GM12878 (cell line): ENCODE data around the gene MSL3. TPM values are rescaled to one million over a fixed set of nuclear protein-coding genes. Genes with fewer than 3 reads are reported as not detected.

Experiments used
- ATAC-seq: fragments of 200-7000 bp; cut with Tn5 transposase; 3 replicates; pipeline ENCODE4 v1.9.1; 2020; ENCODE audit warnings: mild to moderate bottlenecking, moderate library complexity
- BruUV-seq: library from RNA; stranded (reverse); fragments of 400-500 nt; replicated peaks from 2 replicates; lab custom pipeline; 2021; lab: Mats Ljungman, UMichigan
- CTCF ChIA-PET: fragments of 300-600 bp; sonication (Branson Sonifier 250); formaldehyde crosslinking; extraction: SDS; loops from one replicate; lab custom pipeline; 2021; ENCODE audit warnings: inconsistent platforms; lab: Yijun Ruan, JAX
- POLR2A ChIA-PET: fragments of 350-600 bp; formaldehyde crosslinking; extraction: SDS; loops from one replicate; lab custom pipeline; 2021; ENCODE audit warnings: inconsistent platforms; lab: Charles Lee
- RAD21 ChIA-PET: fragments of 300-600 bp; sonication (Branson Sonifier 250); formaldehyde crosslinking; loops from one replicate; lab custom pipeline; 2023; ENCODE audit warnings: antibody characterized with exemption; ENCODE audit not compliant: unreplicated experiment; lab: Charles Lee
- SMC1A ChIA-PET: fragments of 300-600 bp; sonication (Branson Sonifier 250); formaldehyde crosslinking; loops from one replicate; lab custom pipeline; 2023; ENCODE audit not compliant: unreplicated experiment, uncharacterized antibody; lab: Charles Lee
- DNase-seq: peaks from one replicate; pipeline ENCODE4 v3.0.0-alpha.2; 2011; ENCODE audit warnings: low read depth, low spot score
- FAIRE-seq: peaks from 3 replicates; lab custom pipeline; 2011; peaks lifted over from hg19 to GRCh38; lab: Jason Lieb, UNC
- H2AFZ ChIP-seq: 2 replicates; pipeline ENCODE4 v1.6.0; 2011; ENCODE audit warnings: low read depth, low read length, control low read depth; ENCODE audit not compliant: control insufficient read depth
- H3K27ac ChIP-seq: 2 replicates; pipeline ENCODE4 v1.5.1; 2011; ENCODE audit warnings: control low read depth; ENCODE audit not compliant: control insufficient read depth, insufficient read depth
- H3K27me3 ChIP-seq, 2 experiments: replicated peaks in 1 of 2; 2 replicates each; pipeline versions ENCODE4 v1.6.0 to v1.6.1; 2011; ENCODE audit warnings: low read length in 1 of 2; ENCODE audit not compliant: control insufficient read depth in 2 of 2, insufficient read depth in 2 of 2
- H3K36me3 ChIP-seq, 2 experiments: 2 replicates each; pipeline ENCODE4 v1.5.1; 2011; ENCODE audit warnings: low read length in 1 of 2; ENCODE audit not compliant: control insufficient read depth in 2 of 2, insufficient read depth in 2 of 2
- H3K4me1 ChIP-seq: 2 replicates; pipeline ENCODE4 v1.6.1; 2011; ENCODE audit warnings: mild to moderate bottlenecking, low read length, moderate library complexity, mixed read lengths; ENCODE audit not compliant: control insufficient read depth, insufficient read depth
- H3K4me2 ChIP-seq: 2 replicates; pipeline ENCODE4 v1.6.0; 2011; ENCODE audit warnings: control low read depth; ENCODE audit not compliant: control insufficient read depth, insufficient read depth
- H3K4me3 ChIP-seq: fragments of 200-600 bp; sonication (generic); 2 replicates; pipeline ENCODE4 v1.5.1; 2016
- H3K79me2 ChIP-seq: 2 replicates; pipeline ENCODE4 v1.6.0; 2011; ENCODE audit warnings: low read length; ENCODE audit not compliant: control insufficient read depth, insufficient read depth
- H3K9ac ChIP-seq: 2 replicates; pipeline ENCODE4 v1.8.0; 2011; ENCODE audit warnings: low read length, control low read depth, mixed read lengths; ENCODE audit not compliant: control insufficient read depth, insufficient read depth
- H3K9me3 ChIP-seq: replicated peaks from 3 replicates; pipeline ENCODE4 v1.5.1; 2011; ENCODE audit warnings: mild to moderate bottlenecking, low read length; ENCODE audit not compliant: control insufficient read depth, insufficient read depth
- H4K20me1 ChIP-seq: 2 replicates; pipeline ENCODE4 v1.6.0; 2011; ENCODE audit not compliant: control insufficient read depth, insufficient read depth
- E4F1 ChIP-seq: fragments of 450-650 bp; IDR thresholded peaks from 2 replicates; pipeline ENCODE4 v1.6.1; 2018; ENCODE audit warnings: borderline replicate concordance, mild to moderate bottlenecking; ENCODE audit not compliant: partially characterized antibody
- HDGF ChIP-seq: fragments of 450-650 bp; IDR thresholded peaks from 2 replicates; pipeline ENCODE4 v1.6.1; 2016; ENCODE audit warnings: antibody characterized with exemption
- MAX ChIP-seq: IDR thresholded peaks from 2 replicates; pipeline ENCODE4 v1.6.1; 2012; ENCODE audit warnings: low read depth, low read length, improper control_type of control experiment
- NRF1 ChIP-seq: conservative IDR thresholded peaks from 2 replicates; pipeline ENCODE4 v1.6.1; 2011; ENCODE audit warnings: mild to moderate bottlenecking, low read depth, low read length, improper control_type of control experiment
- RAD21 ChIP-seq: IDR thresholded peaks from 2 replicates; pipeline ENCODE4 v1.6.1; 2011; ENCODE audit warnings: mild to moderate bottlenecking, low read depth, low read length, moderate library complexity; ENCODE audit not compliant: insufficient read depth
- RBBP5 ChIP-seq: fragments of 200-600 bp; sonication (generic); conservative IDR thresholded peaks from 2 replicates; pipeline ENCODE4 v1.6.1; 2016
- SMAD1 ChIP-seq: fragments of 450-650 bp; IDR thresholded peaks from 2 replicates; pipeline ENCODE4 v1.6.1; 2018; ENCODE audit warnings: mild to moderate bottlenecking, low read depth; ENCODE audit not compliant: partially characterized antibody
- STAT1 ChIP-seq: fragments of 450-650 bp; conservative IDR thresholded peaks from 2 replicates; pipeline ENCODE4 v1.6.1; 2014; ENCODE audit warnings: antibody characterized with exemption, mild to moderate bottlenecking
- STAT3 ChIP-seq: IDR thresholded peaks from 2 replicates; pipeline ENCODE4 v1.6.1; 2011; ENCODE audit warnings: low read depth, low read length, improper control_type of control experiment
- TCF3 ChIP-seq: IDR thresholded peaks from 2 replicates; pipeline ENCODE4 v1.6.1; 2012; ENCODE audit warnings: low read depth, mild to moderate bottlenecking, low read length, borderline replicate concordance; ENCODE audit not compliant: insufficient read depth
- WRNIP1 ChIP-seq: IDR thresholded peaks from 2 replicates; pipeline ENCODE4 v1.6.1; 2011; ENCODE audit warnings: low read depth, low read length, improper control_type of control experiment, borderline replicate concordance
- ZBTB40 ChIP-seq: fragments of 450-650 bp; IDR thresholded peaks from 2 replicates; pipeline ENCODE4 v1.6.1; 2016; ENCODE audit warnings: mild to moderate bottlenecking, moderate library complexity, borderline replicate concordance
- ZNF24 ChIP-seq: fragments of 450-650 bp; IDR thresholded peaks from 2 replicates; pipeline ENCODE4 v1.6.1; 2017; ENCODE audit warnings: antibody characterized with exemption, mild to moderate bottlenecking
- ZNF274 ChIP-seq: IDR thresholded peaks from one replicate; pipeline ENCODE4 v1.8.0; 2011; ENCODE audit not compliant: insufficient read length, insufficient read depth
- WGBS: methylation state at CpG from one replicate; pipeline ENCODE4 v1.1.6; 2016; ENCODE audit warnings: low lambda C conversion rate; ENCODE audit not compliant: insufficient replicate concordance, insufficient coverage; ENCODE audit errors: missing lambda C conversion rate; 5-methylcytosine and 5-hydroxymethylcytosine counted together
- in situ Hi-C: fragments of 300-500 bp; cut with MboI; formaldehyde crosslinking; loops from 9 replicates; pipeline ENCODE4 v1.14.3; 2018; ENCODE audit warnings: mixed read lengths
- intact Hi-C: fragments of 100-400 bp; cut with micrococcal nuclease; formaldehyde crosslinking; loops from one replicate; pipeline ENCODE4 v1.14.2; 2022; ENCODE audit not compliant: unreplicated experiment
- polyA plus RNA-seq, 11 experiments: library from polyadenylated mRNA; depleted of rRNA in 4 of 11; unstranded in 6 of 11; stranded (reverse) in 5 of 11; fragments of >200 nt; fragmentation: Nextera tagmentation in 4 of 11; fragmentation: Illumina TruSeq in 1 of 11; extraction: Ambion mirVana in 4 of 11; extraction: Trizol in 1 of 11; gene quantifications; 1 replicate in 1 of 11; 2 replicates in 10 of 11; pipeline versions ENCODE4 v1.2.1 to v1.2.3, GENCODE V29; 2011 to 2016; ENCODE audit warnings: inconsistent platforms in 2 of 11, missing spikeins in 2 of 11, low read depth in 1 of 11
- total RNA-seq, 4 experiments: library from RNA; depleted of rRNA in 3 of 4; stranded (reverse); fragments of >200 nt in 3 of 4; fragmentation: Illumina TruSeq in 1 of 4; extraction: Trizol in 1 of 4; gene quantifications; 2 replicates each; pipeline versions ENCODE4 v1.2.1 to v1.2.3, GENCODE V29; 2013 to 2021
- TF ChIP-seq, protein P1 (sequence below): IDR thresholded peaks from 2 replicates; pipeline ENCODE4 v1.6.1; 2012; ENCODE audit warnings: low read length, inconsistent platforms

Gene MSL3
- total and polyA plus RNA-seq, 10 of the 15 experiments (the other 5 are each of a cell fraction or from before 2014, with no cell fraction given), result 28.4 to 438 (median 40.7) TPM

DNA sequence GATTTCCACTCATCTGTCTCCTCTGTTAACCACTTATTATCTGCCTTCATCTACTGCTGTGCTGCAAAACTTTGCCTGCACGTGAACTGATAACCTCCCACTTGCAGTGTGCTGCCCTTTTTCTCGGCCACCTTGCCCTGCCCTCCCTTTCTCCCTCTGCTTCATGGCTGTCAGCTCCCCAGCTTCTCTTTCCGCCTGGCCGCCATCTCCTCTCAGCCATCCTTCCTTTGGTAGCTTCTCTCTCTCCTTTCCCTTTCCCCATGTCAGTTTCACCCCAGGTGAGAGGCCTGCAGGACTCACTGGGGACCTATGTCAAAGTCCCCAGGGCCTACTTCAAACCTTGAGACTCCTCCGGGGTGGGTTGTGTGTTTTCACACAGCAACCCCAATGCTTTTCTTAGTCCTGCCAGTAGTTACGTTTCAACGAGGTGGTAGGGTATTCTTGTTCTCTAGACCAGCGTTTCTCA, 6.6 kb downstream of the MSL3 start:
- RAD21 ChIA-PET, result interaction anchor here (0.8 to 16.9 kb wide), 6 partner anchors 9 to 140 kb away, joined by 3 to 428 read pairs (median 4); no protein-coding TSS in a partner anchor
- FAIRE-seq (no peak), DNase-seq (no peak), ATAC-seq (peak; percentile 17)
- Histone ChIP-seq H3K4me3 (no peak overlapping the region), H2AFZ (no peak overlapping the region), H3K27me3 (no peaks in the 10 kb centered on the region), H3K4me1 (peaks cover 30% of the 10 kb centered on the region), H3K9ac (no peak overlapping the region; the same call in 1 of the 2 replicates), H4K20me1 (no peaks in the 10 kb centered on the region), H3K27ac (peak overlapping the region; percentile 48), H3K36me3 (peaks cover 17 to 30% of the 10 kb centered on the region in 2 experiments), H3K9me3 (no peaks in the 10 kb centered on the region; the same call in 2 of the 3 replicates), H3K4me2 (peak overlapping the region; percentile 21), H3K79me2 (peaks cover 19% of the 10 kb centered on the region)
- SMC1A ChIA-PET, result interaction anchor here (0.6 to 14.6 kb wide), 9 partner anchors 8 to 61 kb away, joined by 3 to 404 read pairs (median 3); no protein-coding TSS in a partner anchor
- WGBS, result 20% methylated on average over 8 of the region's 8 CpGs
- POLR2A ChIA-PET, result interaction anchor here (0.5 to 16.0 kb wide), 7 partner anchors 12 to 61 kb away, joined by 3 to 207 read pairs (median 5); no protein-coding TSS in a partner anchor
- in situ Hi-C loops (no loop called here), intact Hi-C loops (loop anchor here (2.0 to 10.0 kb wide), 2 partner anchors 24 to 1320 kb away; no protein-coding TSS in a partner anchor)
- CTCF ChIA-PET, result interaction anchor here (0.6 to 4.3 kb wide), 6 partner anchors 11 to 229 kb away, joined by 3 to 27 read pairs (median 3); no protein-coding TSS in a partner anchor
- no TSS peak for BruUV-seq
- TF ChIP-seq HDGF (peak; percentile 89), ZNF24 (no peak), SMAD1 (peak; percentile 79), NRF1 (no peak), RBBP5 (no peak), MAX (no peak), ZNF274 (no peak), WRNIP1 (no peak), TCF3 (no peak), RAD21 (no peak), ZBTB40 (no peak), E4F1 (no peak), STAT3 (no peak), STAT1 (no peak)
- TF ChIP-seq, protein P1, sequence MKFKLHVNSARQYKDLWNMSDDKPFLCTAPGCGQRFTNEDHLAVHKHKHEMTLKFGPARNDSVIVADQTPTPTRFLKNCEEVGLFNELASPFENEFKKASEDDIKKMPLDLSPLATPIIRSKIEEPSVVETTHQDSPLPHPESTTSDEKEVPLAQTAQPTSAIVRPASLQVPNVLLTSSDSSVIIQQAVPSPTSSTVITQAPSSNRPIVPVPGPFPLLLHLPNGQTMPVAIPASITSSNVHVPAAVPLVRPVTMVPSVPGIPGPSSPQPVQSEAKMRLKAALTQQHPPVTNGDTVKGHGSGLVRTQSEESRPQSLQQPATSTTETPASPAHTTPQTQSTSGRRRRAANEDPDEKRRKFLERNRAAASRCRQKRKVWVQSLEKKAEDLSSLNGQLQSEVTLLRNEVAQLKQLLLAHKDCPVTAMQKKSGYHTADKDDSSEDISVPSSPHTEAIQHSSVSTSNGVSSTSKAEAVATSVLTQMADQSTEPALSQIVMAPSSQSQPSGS, result 0 out of 2 replicates have a peak, but pooled peaks have one; percentile 20
